Measurements from ENCODE around the gene CLEC9A. TPM values are rescaled to one million over a fixed set of nuclear protein-coding genes. Genes with fewer than 3 reads are reported as not detected.

The CLEC9A gene
- total and polyA plus RNA-seq, 10 donors: 0.28 to 3.7 (median 1.1) TPM; not detected in 1

- H3K27me3 ChIP-seq (replicated peaks in 1 of 7): peaks cover 0 to 19% (median 0%) of the 10 kb centered on the region in 7 donors
- no peak overlapping the region for H3K27ac ChIP-seq
- no peak overlapping the region for H3K4me3 ChIP-seq
- H3K9me3 ChIP-seq: no peaks in the 10 kb centered on the region
- H3K36me3 ChIP-seq: no peaks in the 10 kb centered on the region
- H3K4me1 ChIP-seq: no peaks in the 10 kb centered on the region
- intact Hi-C loops (cut with DNase I; ENCODE audit: low total_unique reads): no loop called here
- DNase-seq: no peak
- TF ChIP-seq POLR2A (IDR thresholded peaks at IDR 0.05) (no peak), CTCF (IDR thresholded peaks at IDR 0.05 in 8 of 11, conservative IDR thresholded peaks at IDR 0.05 in 3 of 11) (no peak), POLR2AphosphoS5 (IDR thresholded peaks at IDR 0.05) (no peak)
Measured at GRCh38 chr12:10042167-10042566, 11.7 kb downstream of the CLEC9A start.

- Histone ChIP-seq H3K4me1 (peaks cover 0 to 14% (median 0%) of the 10 kb centered on the region in 6 donors), H3K9me3 (peaks cover 0 to 5% (median 0%) of the 10 kb centered on the region in 8 donors), H3K4me3 (no peak overlapping the region), H3K36me3 (no peaks in the 10 kb centered on the region), H3K27me3 (replicated peaks in 1 of 7) (peaks cover 0 to 13% (median 0%) of the 10 kb centered on the region in 7 donors), H3K27ac (no peak overlapping the region)
- intact Hi-C loops (cut with DNase I; ENCODE audit: low total_unique reads): no loop called here
- no peak for TF ChIP-seq POLR2AphosphoS5 (IDR thresholded peaks at IDR 0.05)
- no peak for TF ChIP-seq CTCF (IDR thresholded peaks at IDR 0.05 in 8 of 11, conservative IDR thresholded peaks at IDR 0.05 in 3 of 11)
- TF ChIP-seq POLR2A (IDR thresholded peaks at IDR 0.05): no peak
- WGBS, 5 donors: 39 to 70% (median 57%) methylated on average over 3 of the region's 3 CpGs
- DNase-seq: no peak
Measured at GRCh38 chr12:10048526-10048925, 18.0 kb downstream of the CLEC9A start.

GRCh38 chr12:10052193-10052913 lies 21.9 kb downstream of the CLEC9A start:
- no peak for DNase-seq
- Histone ChIP-seq H3K27ac (peak overlapping the region in 2 of 8 donors; percentile 7 to 24), H3K36me3 (no peaks in the 10 kb centered on the region), H3K9me3 (peaks cover 0 to 5% (median 0%) of the 10 kb centered on the region in 8 donors), H3K4me1 (peaks cover 0 to 14% (median 0%) of the 10 kb centered on the region in 6 donors), H3K4me3 (peak overlapping the region in 1 of 8 donors; percentile 14), H3K27me3 (replicated peaks in 1 of 7) (peaks cover 0 to 5% (median 0%) of the 10 kb centered on the region in 7 donors)
- intact Hi-C loops (cut with DNase I; ENCODE audit: low total_unique reads): no loop called here
- no peak for TF ChIP-seq POLR2AphosphoS5 (IDR thresholded peaks at IDR 0.05)
- TF ChIP-seq POLR2A (IDR thresholded peaks at IDR 0.05): no peak
- TF ChIP-seq CTCF (IDR thresholded peaks at IDR 0.05 in 8 of 11, conservative IDR thresholded peaks at IDR 0.05 in 3 of 11): no peak
- 30 to 48% (median 31%) methylated on average over 7 of the region's 7 CpGs for WGBS, 5 donors

GRCh38 chr12:10058387-10058786 lies 27.9 kb downstream of the CLEC9A start:
- Histone ChIP-seq H3K4me3 (no peak overlapping the region), H3K4me1 (peaks cover 0 to 9% (median 0%) of the 10 kb centered on the region in 6 donors), H3K9me3 (no peaks in the 10 kb centered on the region), H3K27me3 (replicated peaks in 1 of 7) (peaks cover 0 to 4% (median 0%) of the 10 kb centered on the region in 7 donors), H3K36me3 (no peaks in the 10 kb centered on the region), H3K27ac (no peak overlapping the region)
- intact Hi-C loops (cut with DNase I; ENCODE audit: low total_unique reads): no loop called here
- TF ChIP-seq CTCF (IDR thresholded peaks at IDR 0.05 in 8 of 11, conservative IDR thresholded peaks at IDR 0.05 in 3 of 11) (no peak), POLR2AphosphoS5 (IDR thresholded peaks at IDR 0.05) (peak in 1 of 3 donors; percentile 44), POLR2A (IDR thresholded peaks at IDR 0.05) (no peak)
- 61 to 73% (median 70%) methylated on average over 5 of the region's 5 CpGs for WGBS, 5 donors
- DNase-seq: no peak
